Hepatocyte (in vitro differentiated cells): ENCODE results near the gene CYTH1.

ENCODE experiments used
- EZH2 ChIP-seq: fragments of 200-600 bp; sonication (generic); IDR thresholded peaks from 2 replicates; pipeline ENCODE4 v1.6.1; 2016; ENCODE audit warnings: antibody characterized with exemption, mild to moderate bottlenecking, borderline replicate concordance
- TF ChIP-seq, protein P1 (sequence below): fragments of 200-600 bp; sonication (generic); IDR thresholded peaks from 2 replicates; pipeline ENCODE4 v1.5.1; 2016; ENCODE audit warnings: antibody characterized with exemption, mild to moderate bottlenecking; ENCODE audit not compliant: poor library complexity

DNA sequence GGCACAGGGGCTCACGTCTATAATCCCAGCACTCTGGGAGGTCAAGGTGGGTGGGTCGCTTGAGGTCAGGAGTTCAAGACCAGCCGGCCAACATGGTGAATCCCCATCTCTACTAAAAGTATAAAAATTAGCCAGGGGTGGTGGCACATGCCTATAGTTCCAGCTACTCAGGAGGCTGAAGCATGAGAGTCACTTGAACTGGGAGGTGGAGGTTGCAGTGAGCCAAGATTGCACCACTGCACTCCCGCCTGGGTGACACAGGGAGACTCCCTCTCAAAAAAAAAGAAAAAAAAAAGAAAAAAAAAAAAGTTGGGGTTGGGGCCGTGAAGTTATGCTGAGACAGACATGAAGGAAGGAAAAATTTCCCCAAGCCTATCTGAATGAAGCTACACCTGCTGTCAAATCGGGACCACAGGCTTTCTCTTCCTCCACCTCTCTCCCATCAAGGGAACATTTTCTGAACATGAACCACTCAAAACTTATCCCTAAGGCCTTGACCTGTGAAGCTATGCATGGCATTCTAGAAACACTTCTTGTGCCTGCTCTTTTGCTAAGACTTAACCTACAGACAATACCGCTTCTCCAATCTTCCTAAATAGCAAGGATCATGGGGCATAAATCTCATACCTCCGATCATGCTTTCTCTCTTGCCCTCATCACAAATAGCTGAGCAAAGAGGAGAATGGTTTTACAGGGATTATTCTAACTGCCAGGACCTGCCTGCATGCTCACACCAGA is 88.6 kb downstream of the CYTH1 start:
- TF ChIP-seq, protein P1, sequence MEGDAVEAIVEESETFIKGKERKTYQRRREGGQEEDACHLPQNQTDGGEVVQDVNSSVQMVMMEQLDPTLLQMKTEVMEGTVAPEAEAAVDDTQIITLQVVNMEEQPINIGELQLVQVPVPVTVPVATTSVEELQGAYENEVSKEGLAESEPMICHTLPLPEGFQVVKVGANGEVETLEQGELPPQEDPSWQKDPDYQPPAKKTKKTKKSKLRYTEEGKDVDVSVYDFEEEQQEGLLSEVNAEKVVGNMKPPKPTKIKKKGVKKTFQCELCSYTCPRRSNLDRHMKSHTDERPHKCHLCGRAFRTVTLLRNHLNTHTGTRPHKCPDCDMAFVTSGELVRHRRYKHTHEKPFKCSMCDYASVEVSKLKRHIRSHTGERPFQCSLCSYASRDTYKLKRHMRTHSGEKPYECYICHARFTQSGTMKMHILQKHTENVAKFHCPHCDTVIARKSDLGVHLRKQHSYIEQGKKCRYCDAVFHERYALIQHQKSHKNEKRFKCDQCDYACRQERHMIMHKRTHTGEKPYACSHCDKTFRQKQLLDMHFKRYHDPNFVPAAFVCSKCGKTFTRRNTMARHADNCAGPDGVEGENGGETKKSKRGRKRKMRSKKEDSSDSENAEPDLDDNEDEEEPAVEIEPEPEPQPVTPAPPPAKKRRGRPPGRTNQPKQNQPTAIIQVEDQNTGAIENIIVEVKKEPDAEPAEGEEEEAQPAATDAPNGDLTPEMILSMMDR = no peak
- TF ChIP-seq EZH2 = no peak
